ENCODE data around the gene ZNF236. TPM values are rescaled to one million over a fixed set of nuclear protein-coding genes. Genes with fewer than 3 reads are reported as not detected.
A peak's percentile ranks its signal among the peaks of the same experiment; 100 is the strongest.
"Not testable (repeated sequence)": the region's sequence is repeated elsewhere in the genome, so short reads cannot be mapped to it uniquely, and the experiment has no call there.

Gene ZNF236
- total RNA-seq, 2 experiments from 2014 or later = 18.2 to 24.3 TPM

DNA sequence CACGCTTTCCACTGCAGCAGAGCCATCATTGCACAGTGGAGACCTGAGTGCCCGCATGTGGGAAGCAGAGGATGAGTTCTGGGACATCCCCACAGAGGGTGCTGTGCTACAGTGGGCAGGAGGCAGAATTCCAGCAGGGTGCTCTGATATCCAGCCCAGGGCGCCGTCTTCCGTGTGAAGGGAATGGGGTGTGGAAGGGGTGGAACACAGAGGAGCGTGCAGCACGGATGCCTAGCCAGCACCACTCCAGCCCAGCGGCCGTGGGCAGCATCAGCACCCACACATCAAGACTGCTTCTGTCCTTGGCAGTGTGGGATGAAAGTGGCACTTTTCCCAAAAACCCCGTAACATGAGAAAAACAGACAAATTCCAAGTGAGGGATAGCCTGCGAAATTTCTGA is 134.3 kb downstream of the ZNF236 start:
- POLR2A ChIA-PET = no interaction called here
- CTCF ChIA-PET = no interaction called here
- Mint-ChIP-seq H3K27ac (peak overlapping the region; percentile 68), H3K9me3 (ENCODE audit: insufficient read depth) (no peaks in the 10 kb centered on the region), H3K36me3 (ENCODE audit: low read depth) (peaks cover 45% of the 10 kb centered on the region), H3K4me3 (no peak overlapping the region), H3K27me3 (ENCODE audit: low read depth) (no peaks in the 10 kb centered on the region), H3K4me1 (ENCODE audit: low read depth) (peaks cover 5% of the 10 kb centered on the region)
- no peak for DNase-seq
- ATAC-seq = no peak

DNA sequence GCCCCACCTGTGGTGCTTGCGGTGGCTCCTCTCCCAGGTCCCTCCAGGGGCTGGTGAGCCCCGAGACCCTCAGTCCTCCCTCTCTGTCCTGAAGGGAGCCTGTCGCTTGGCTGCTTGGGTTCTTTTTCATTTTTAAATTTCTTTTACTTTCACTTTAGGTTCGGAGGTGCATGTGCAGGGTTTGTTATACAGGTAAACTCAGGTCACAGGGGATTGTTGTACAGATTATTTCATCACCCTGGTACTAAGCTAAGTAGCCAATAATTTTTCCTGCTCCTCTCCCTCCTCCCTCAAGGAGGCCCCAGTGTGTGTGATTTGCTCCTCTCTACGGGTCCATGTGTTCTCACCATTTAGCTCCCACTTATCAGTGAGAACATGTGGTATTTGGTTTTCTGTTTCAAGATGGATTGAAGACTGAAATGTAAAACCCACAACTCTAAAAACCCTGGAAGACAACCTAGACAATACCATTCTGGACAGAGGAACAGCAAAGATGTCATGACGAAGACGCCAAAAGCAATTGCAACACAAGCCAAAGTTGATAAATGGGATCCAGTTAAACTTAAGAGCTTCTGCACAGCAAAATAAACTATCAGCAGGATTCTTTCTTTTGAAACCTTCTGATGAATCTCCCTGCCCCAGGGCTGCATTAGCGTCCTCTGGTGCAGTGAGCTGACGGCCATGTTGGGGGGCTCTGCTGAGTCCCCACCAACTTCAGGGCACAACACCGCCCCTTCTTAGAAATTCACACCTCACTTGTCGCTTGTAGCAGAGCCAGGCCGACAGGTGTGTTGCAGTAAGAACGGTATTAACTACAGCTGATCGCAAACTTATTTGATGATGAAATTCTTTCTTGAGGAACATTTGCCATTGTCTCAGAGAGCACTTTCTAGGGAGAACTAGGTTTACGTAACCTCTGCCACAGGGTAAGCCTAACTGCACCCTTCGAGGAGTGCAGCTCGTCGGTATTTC is 135.3 kb downstream of the ZNF236 start:
- H3K27ac Mint-ChIP-seq = peak overlapping the region; percentile 26
- DNase-seq = no peak
- no peak overlapping the region for H3K4me3 Mint-ChIP-seq
- H3K27me3 Mint-ChIP-seq (ENCODE audit: low read depth) = no peaks in the 10 kb centered on the region
- ATAC-seq = no peak
- H3K9me3 Mint-ChIP-seq (ENCODE audit: insufficient read depth) = no peaks in the 10 kb centered on the region
- peaks cover 51% of the 10 kb centered on the region for H3K36me3 Mint-ChIP-seq (ENCODE audit: low read depth)
- POLR2A ChIA-PET = no interaction called here
- H3K4me1 Mint-ChIP-seq (ENCODE audit: low read depth) = peaks cover 5% of the 10 kb centered on the region
- CTCF ChIA-PET = interaction anchor here (1.1 kb wide), 2 partner anchors 26 to 43 kb away, joined by 3 read pairs; no protein-coding TSS in a partner anchor

DNA sequence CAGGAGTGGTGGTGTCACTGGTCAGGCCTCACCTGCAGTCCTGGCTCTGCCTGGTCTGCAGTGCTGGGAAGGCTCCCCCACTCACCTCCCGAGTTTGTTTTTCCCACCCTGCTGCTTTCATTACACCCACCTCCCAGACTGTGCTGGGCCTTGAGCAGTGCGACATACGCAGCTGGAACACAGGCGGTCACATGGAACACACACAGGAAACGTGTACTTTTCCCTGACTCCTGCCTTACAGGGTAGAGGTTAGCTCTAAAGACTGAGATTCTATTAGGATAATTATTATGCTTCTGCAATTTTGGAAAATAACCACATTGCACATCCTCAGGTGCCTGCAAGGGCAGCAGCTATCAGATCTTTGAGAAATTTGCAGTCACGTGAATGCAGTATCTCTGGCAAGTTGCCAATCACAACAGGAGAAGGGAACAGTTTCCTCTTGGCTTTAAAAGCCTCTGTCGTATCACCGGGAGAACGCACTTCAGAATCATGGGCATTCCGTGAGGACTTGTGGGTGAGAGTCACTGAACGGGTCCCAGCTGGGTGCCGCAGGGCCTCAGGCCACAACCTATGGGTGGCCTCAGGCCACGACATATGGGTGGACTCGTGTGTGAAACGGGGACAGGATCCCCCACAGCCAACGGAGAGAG is 136.5 kb downstream of the ZNF236 start:
- peaks cover 16% of the 10 kb centered on the region for H3K4me1 Mint-ChIP-seq (ENCODE audit: low read depth)
- H3K27me3 Mint-ChIP-seq (ENCODE audit: low read depth) = no peaks in the 10 kb centered on the region
- H3K9me3 Mint-ChIP-seq (ENCODE audit: insufficient read depth) = no peaks in the 10 kb centered on the region
- H3K27ac Mint-ChIP-seq = no peak overlapping the region
- DNase-seq (no peak), ATAC-seq (no peak)
- H3K36me3 Mint-ChIP-seq (ENCODE audit: low read depth) = peaks cover 58% of the 10 kb centered on the region
- ChIA-PET POLR2A (no interaction called here), CTCF (interaction anchor here (1.1 to 1.4 kb wide), 3 partner anchors 24 to 42 kb away, joined by 3 to 4 read pairs (median 3); no protein-coding TSS in a partner anchor)
- H3K4me3 Mint-ChIP-seq = no peak overlapping the region

DNA sequence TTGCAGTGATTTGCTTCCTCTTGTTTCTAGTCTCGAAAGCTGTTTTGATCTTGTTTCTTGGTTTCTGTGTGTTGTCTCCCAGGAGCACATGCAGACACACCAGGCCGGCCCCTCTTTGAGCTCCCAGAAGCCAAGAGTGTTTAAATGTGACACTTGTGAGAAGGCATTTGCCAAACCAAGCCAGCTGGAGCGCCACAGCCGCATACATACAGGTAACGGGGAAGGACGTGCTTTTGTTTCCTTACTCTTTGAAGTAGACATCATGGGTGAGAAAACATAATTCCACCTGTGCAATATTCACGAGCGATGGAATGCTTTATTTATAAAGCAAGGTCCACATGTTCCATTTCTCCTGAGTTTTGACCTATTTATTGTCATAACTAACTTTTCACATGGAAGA is 137.2 kb downstream of the ZNF236 start:
- CTCF ChIA-PET = interaction anchor here (1.2 to 1.4 kb wide), 2 partner anchors 23 to 37 kb away, joined by 3 to 4 read pairs; no protein-coding TSS in a partner anchor

DNA sequence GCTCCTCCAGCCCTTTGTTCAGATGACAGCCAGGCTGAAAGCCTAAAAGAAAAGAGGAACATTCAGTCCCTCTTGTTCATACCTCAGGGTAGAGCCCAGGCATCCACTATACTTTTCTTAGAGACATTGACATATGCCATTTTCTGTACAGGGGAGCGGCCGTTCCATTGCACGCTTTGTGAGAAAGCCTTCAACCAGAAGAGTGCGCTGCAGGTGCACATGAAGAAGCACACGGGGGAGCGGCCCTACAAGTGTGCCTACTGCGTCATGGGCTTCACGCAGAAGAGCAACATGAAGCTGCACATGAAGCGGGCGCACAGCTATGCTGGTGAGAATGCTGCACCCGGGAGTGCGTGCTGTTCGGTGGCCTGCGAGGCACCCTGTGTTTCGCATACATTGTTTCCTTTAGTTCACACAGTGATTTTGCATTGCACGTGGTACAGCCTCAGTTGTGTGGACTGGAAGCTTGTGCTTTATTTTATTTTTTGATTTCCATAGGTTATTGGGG is 138.2 kb downstream of the ZNF236 start:
- peaks cover 72% of the 10 kb centered on the region for H3K36me3 Mint-ChIP-seq (ENCODE audit: low read depth)
- no peaks in the 10 kb centered on the region for H3K9me3 Mint-ChIP-seq (ENCODE audit: insufficient read depth)
- no peak overlapping the region for H3K27ac Mint-ChIP-seq
- H3K4me3 Mint-ChIP-seq = no peak overlapping the region
- ChIA-PET POLR2A (interaction anchor here (1.1 kb wide), 1 partner anchor 23 kb away, joined by 3 read pairs; no protein-coding TSS in a partner anchor), CTCF (no interaction called here)
- H3K27me3 Mint-ChIP-seq (ENCODE audit: low read depth) = no peaks in the 10 kb centered on the region
- H3K4me1 Mint-ChIP-seq (ENCODE audit: low read depth) = peaks cover 30% of the 10 kb centered on the region
- ATAC-seq (no peak), DNase-seq (no peak)

More for the DNA sequence above, 137.2 kb downstream of the ZNF236 start:
- Mint-ChIP-seq H3K9me3 (ENCODE audit: insufficient read depth) (no peaks in the 10 kb centered on the region), H3K4me1 (ENCODE audit: low read depth) (peaks cover 24% of the 10 kb centered on the region), H3K27me3 (ENCODE audit: low read depth) (no peaks in the 10 kb centered on the region), H3K4me3 (no peak overlapping the region), H3K36me3 (ENCODE audit: low read depth) (peaks cover 62% of the 10 kb centered on the region), H3K27ac (no peak overlapping the region)
- no peak for ATAC-seq
- POLR2A ChIA-PET = no interaction called here
- no peak for DNase-seq

DNA sequence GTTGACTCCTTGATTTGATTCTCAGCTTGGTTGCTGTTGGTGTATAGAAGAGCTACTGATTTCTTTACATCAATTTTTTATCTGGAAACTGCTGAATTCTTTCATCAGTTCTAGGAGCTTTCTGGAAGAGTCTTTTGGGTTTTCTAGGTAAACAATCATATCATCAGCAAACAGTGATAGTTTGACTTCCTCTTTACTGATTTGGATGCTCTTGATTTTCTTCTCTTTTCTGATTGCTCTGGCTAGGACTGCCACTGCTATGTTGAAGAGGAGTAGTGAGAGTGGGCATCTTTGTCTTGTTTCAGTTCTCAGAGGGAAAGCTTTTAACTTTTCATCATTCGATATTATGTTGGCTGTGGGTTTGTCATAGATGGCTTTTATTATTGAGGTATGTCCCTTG is 140.5 kb downstream of the ZNF236 start:
- Mint-ChIP-seq H3K27ac (peak overlapping the region; percentile 18), H3K4me3 (no peak overlapping the region)
- POLR2A ChIA-PET = no interaction called here

DNA sequence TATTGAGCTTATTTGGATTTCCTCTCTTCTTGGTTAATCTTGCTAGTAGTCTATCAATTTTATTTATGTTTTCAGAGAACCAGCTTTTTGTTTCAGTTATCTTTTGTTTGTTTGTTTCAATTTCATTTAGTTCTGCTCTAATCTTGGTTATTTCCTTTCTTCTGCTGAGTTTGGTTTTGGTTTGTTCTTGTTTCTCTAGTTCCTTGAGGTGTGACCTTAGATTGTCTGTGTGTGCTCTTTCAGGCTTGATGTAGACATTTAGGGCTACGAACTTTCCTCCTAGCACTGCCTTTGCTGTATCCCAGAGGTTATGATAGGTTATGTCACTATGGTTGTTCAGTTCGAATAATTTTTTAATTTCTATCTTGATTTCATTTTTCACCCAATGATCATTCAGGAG is 141.6 kb downstream of the ZNF236 start:
- CTCF ChIA-PET = interaction anchor here (0.6 to 4.1 kb wide), 6 partner anchors 19 to 162 kb away, joined by 3 to 14 read pairs (median 6); no protein-coding TSS in a partner anchor
- Mint-ChIP-seq H3K36me3 (ENCODE audit: low read depth) (peaks cover 57% of the 10 kb centered on the region), H3K4me1 (ENCODE audit: low read depth) (peaks cover 27% of the 10 kb centered on the region), H3K27ac (peak overlapping the region; percentile 39), H3K9me3 (ENCODE audit: insufficient read depth) (no peaks in the 10 kb centered on the region), H3K4me3 (no peak overlapping the region), H3K27me3 (ENCODE audit: low read depth) (no peaks in the 10 kb centered on the region)
- POLR2A ChIA-PET = no interaction called here
- DNase-seq (no peak), ATAC-seq (no peak)

More for the DNA sequence above, 140.5 kb downstream of the ZNF236 start:
- Mint-ChIP-seq H3K9me3 (ENCODE audit: insufficient read depth) (no peaks in the 10 kb centered on the region), H3K27me3 (ENCODE audit: low read depth) (no peaks in the 10 kb centered on the region), H3K4me1 (ENCODE audit: low read depth) (peaks cover 27% of the 10 kb centered on the region), H3K36me3 (ENCODE audit: low read depth) (peaks cover 57% of the 10 kb centered on the region)
- ATAC-seq (no peak), DNase-seq (no peak)
- CTCF ChIA-PET = interaction anchor here (1.2 to 4.1 kb wide), 4 partner anchors 21 to 161 kb away, joined by 3 to 14 read pairs (median 7); no protein-coding TSS in a partner anchor

DNA sequence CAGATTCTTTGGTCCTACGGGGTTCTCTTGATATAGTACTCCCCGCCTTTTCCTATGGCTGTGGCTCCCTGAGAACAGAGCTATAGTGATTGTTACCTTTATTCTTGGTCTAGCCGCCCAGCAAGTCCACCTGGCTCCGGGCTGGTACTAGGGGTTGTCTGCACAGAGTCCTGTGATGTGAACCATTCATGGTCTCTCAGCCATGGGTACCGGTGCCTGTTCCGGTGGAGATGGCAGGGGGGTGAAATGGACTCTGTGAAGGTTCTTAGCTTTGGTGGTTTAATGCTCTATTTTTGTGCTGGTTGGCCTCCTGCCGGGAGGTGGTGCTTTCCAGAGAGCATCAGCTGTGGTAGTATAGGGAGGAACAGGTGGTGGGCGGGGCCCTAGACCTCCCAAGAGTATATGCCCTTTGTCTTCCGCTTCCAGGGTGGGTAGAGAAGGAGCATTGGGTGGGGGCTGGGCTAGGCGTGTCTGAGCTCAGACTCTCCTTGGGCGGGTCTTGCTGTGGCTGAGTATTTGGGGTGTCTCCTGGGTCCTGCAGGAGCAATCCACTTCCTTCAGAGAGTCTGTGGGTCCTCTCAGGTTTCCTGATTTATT is 143.3 kb downstream of the ZNF236 start:
- ATAC-seq; POLR2A ChIA-PET; H3K9me3 Mint-ChIP-seq (ENCODE audit: insufficient read depth); H3K4me3 Mint-ChIP-seq; H3K27me3 Mint-ChIP-seq (ENCODE audit: low read depth); H3K27ac Mint-ChIP-seq; DNase-seq: not testable (repeated sequence)
- H3K36me3 Mint-ChIP-seq (ENCODE audit: low read depth) = peaks cover 44% of the 10 kb centered on the region
- H3K4me1 Mint-ChIP-seq (ENCODE audit: low read depth) = peaks cover 27% of the 10 kb centered on the region
- CTCF ChIA-PET = interaction anchor here (4.1 kb wide), 1 partner anchor 163 kb away, joined by 14 read pairs; no protein-coding TSS in a partner anchor

DNA sequence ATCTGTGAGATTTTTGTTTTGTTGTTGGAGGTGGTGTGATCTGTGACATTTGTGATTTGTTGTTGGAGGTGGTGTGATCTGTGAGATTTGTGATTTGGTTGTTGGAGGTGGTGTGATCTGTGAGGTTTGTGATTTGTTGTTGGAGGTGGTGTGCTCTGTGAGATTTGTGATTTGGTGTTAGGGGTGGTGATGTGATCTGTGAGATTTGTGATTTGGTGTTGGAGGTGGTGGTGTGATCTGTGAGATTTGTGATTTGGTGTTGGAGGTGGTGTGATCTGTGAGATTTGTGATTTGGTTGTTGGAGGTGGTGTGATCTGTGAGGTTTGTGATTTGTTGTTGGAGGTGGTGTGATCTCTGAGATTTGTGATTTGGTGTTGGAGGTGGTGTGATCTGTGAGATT is 144.9 kb downstream of the ZNF236 start:
- Mint-ChIP-seq H3K36me3 (ENCODE audit: low read depth) (peaks cover 29% of the 10 kb centered on the region), H3K4me1 (ENCODE audit: low read depth) (peaks cover 27% of the 10 kb centered on the region)
- POLR2A ChIA-PET; CTCF ChIA-PET; H3K27ac Mint-ChIP-seq; DNase-seq; ATAC-seq; H3K9me3 Mint-ChIP-seq (ENCODE audit: insufficient read depth); H3K27me3 Mint-ChIP-seq (ENCODE audit: low read depth); H3K4me3 Mint-ChIP-seq: not testable (repeated sequence)

DNA sequence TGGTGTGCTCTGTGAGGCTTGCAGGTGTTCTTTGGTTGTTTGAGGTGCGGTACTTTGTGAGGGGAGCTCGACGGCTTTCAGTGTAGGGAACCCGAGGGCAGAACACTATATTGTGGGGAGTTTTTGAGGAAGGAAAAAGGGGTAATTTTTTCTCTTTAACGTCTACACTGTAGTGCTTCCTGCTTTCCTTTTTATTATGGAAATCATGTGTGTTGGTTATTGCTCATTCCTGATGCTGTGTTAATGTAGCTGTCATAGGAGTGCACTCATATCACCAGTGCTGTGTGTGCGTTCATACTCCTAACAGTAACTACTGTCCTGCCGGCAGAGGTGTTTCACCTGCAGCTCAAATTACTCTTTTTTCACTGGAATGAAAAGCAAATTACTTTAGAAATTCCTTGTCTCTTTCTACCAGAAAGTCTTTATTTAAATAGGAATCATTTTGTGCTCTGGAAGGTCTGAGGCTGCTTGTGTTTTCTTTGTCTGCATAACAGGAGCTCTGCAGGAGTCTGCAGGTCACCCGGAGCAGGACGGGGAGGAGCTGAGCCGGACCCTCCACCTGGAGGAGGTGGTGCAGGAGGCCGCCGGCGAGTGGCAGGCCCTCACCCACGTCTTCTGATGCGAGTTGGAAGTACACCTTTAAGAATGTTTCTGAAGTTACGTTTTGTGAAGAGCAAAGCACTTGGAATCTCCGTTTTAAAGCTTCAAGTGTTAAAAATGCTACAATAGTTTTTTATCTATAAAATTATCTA is 145.5 kb downstream of the ZNF236 start:
- H3K27me3 Mint-ChIP-seq (ENCODE audit: low read depth) = no peaks in the 10 kb centered on the region

More for the DNA sequence above, 145.5 kb downstream of the ZNF236 start:
- no peaks in the 10 kb centered on the region for H3K9me3 Mint-ChIP-seq (ENCODE audit: insufficient read depth)
- ATAC-seq (no peak), DNase-seq (no peak)
- ChIA-PET POLR2A (no interaction called here), CTCF (interaction anchor here (3.9 kb wide), 1 partner anchor 15 kb away, joined by 20 read pairs; no protein-coding TSS in a partner anchor)
- H3K4me1 Mint-ChIP-seq (ENCODE audit: low read depth) = peaks cover 23% of the 10 kb centered on the region
- H3K4me3 Mint-ChIP-seq = no peak overlapping the region
- peaks cover 23% of the 10 kb centered on the region for H3K36me3 Mint-ChIP-seq (ENCODE audit: low read depth)
- H3K27ac Mint-ChIP-seq = no peak overlapping the region

All from activated CD8-positive, alpha-beta T cell treated with anti-CD3 and anti-CD28 coated beads, Interleukin-2, amount 10 ng/mL, durations not matched to agents 7 days and 5 days (primary cell).